Karpas-422 (cell line): ENCODE results near the gene ST6GALNAC2. TPM values are rescaled to one million over a fixed set of nuclear protein-coding genes. Genes with fewer than 3 reads are reported as not detected.
"Not testable (repeated sequence)": the region's sequence is repeated elsewhere in the genome, so short reads cannot be mapped to it uniquely, and the experiment has no call there.

Source experiments
- DNase-seq: peaks from one replicate; pipeline ENCODE4 v3.0.0-alpha.2; 2015
- H2AFZ ChIP-seq: fragments of 200-600 bp; sonication (generic); 2 replicates; pipeline ENCODE4 v1.6.1; 2014; ENCODE audit warnings: antibody characterized with exemption, low read length, mixed read lengths
- H3K27ac ChIP-seq: fragments of 200-600 bp; sonication (generic); 2 replicates; pipeline ENCODE4 v1.5.1; 2014; ENCODE audit warnings: mild to moderate bottlenecking, low read length, moderate library complexity
- H3K27me3 ChIP-seq: fragments of 200-600 bp; sonication (generic); 2 replicates; pipeline ENCODE4 v1.6.1; 2014; ENCODE audit warnings: low read length, mixed read lengths
- H3K36me3 ChIP-seq: fragments of 200-600 bp; sonication (generic); 2 replicates; pipeline ENCODE4 v1.6.1; 2014; ENCODE audit warnings: low read length, mixed read lengths; ENCODE audit not compliant: insufficient read depth
- H3K4me1 ChIP-seq: fragments of 200-600 bp; sonication (generic); 2 replicates; pipeline ENCODE4 v1.6.1; 2014; ENCODE audit warnings: mild to moderate bottlenecking, low read length, mixed read lengths
- H3K4me2 ChIP-seq: fragments of 200-600 bp; sonication (generic); 2 replicates; pipeline ENCODE4 v1.6.1; 2014; ENCODE audit warnings: low read length, low read depth, mild to moderate bottlenecking; ENCODE audit not compliant: poor library complexity, severe bottlenecking
- H3K4me3 ChIP-seq: fragments of 200-600 bp; sonication (generic); 2 replicates; pipeline ENCODE4 v1.5.1; 2014; ENCODE audit warnings: mild to moderate bottlenecking, antibody characterized with exemption, low read length, mixed read lengths
- H3K79me2 ChIP-seq: fragments of 200-600 bp; sonication (generic); 2 replicates; pipeline ENCODE4 v1.6.1; 2014; ENCODE audit warnings: mild to moderate bottlenecking, low read length, mixed read lengths
- H3K9ac ChIP-seq: fragments of 200-600 bp; sonication (generic); 2 replicates; pipeline ENCODE4 v1.6.0; 2014; ENCODE audit warnings: low read length
- H3K9me2 ChIP-seq: fragments of 200-600 bp; sonication (generic), shearing (Covaris generic); replicated peaks from 2 replicates; pipeline ENCODE4 v1.6.0; 2014; ENCODE audit warnings: mild to moderate bottlenecking, low read length, moderate library complexity; ENCODE audit not compliant: insufficient read depth
- H3K9me3 ChIP-seq: fragments of 300-700, 200-600 bp; sonication (generic); 2 replicates; pipeline ENCODE4 v1.6.1; 2014; ENCODE audit warnings: low read length, mixed read lengths
- H4K20me1 ChIP-seq: fragments of 200-600 bp; sonication (generic); 2 replicates; pipeline ENCODE4 v1.6.1; 2014; ENCODE audit warnings: mild to moderate bottlenecking, antibody characterized with exemption, low read length, low read depth; ENCODE audit not compliant: insufficient read depth
- total RNA-seq: library from RNA; depleted of rRNA; stranded (reverse); fragments of >200 nt; shearing (Covaris generic); gene quantifications from 2 replicates; pipeline ENCODE4 v1.2.3, GENCODE V29; 2014; ENCODE audit warnings: low replicate concordance

ST6GALNAC2 gene
- total RNA-seq, 1 experiment from 2014 or later = not detected

DNA sequence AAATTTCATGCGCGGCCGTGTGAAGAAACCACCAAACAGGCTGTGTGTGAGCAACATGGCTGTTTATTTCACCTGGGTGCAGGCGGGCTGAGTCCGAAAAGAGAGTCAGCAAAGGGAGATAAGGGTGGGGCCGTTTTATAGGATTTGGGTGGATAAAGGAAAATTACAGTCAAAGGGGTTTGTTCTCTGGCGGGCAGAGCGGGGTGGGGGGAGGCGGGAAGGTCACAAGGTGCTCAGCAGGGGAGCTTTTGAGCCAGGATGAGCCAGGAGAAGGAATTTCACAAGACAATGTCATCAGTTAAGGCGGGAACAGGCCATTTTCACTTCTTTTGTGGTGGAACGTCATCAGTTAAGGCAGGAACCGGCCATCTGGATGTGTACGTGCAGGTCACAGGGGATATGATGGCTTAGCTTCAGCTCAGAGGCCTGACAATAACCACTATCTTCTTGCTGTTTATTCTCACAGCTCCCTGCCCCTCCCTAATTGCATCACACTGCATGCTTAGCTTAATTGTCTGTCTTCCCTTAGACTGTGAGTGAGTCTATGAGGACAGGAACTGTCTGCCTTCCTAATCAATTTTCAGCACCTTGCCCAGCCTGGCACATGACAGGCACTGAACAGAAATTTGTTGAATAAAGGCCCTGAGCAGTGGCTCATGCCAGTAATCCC lies 25.6 kb upstream of the ST6GALNAC2 start:
- not testable (repeated sequence) for DNase-seq, H3K9me3 ChIP-seq, H4K20me1 ChIP-seq, H3K27ac ChIP-seq, H3K4me2 ChIP-seq, H3K79me2 ChIP-seq, H3K4me1 ChIP-seq, H3K27me3 ChIP-seq, H3K4me3 ChIP-seq, H3K9me2 ChIP-seq, H3K9ac ChIP-seq, H3K36me3 ChIP-seq, H2AFZ ChIP-seq

DNA sequence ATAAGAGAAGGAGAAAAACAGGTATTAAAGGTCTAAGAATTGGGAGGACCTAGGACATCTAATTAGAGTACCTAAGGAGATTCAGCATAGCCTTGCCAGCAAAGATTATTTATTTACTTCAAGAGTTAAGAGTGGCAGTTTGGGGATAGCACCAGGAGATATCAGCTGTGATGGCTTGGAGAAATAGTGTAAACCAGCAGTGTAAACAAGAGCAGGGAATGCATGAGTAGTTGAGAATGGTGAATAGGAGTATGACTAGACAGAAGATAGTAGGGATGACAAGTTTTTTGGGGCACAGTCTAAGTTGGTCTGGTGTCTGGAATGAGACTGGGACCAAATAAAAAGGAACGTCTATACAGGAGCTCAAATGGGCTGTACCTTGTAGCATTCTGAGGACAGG lies 21.0 kb upstream of the ST6GALNAC2 start:
- H3K4me3 ChIP-seq, H3K27ac ChIP-seq, H3K9me2 ChIP-seq, H3K79me2 ChIP-seq, H2AFZ ChIP-seq, H3K9ac ChIP-seq, H3K4me2 ChIP-seq, H3K9me3 ChIP-seq, H3K4me1 ChIP-seq, DNase-seq, H4K20me1 ChIP-seq, H3K36me3 ChIP-seq, H3K27me3 ChIP-seq: not testable (repeated sequence)

DNA sequence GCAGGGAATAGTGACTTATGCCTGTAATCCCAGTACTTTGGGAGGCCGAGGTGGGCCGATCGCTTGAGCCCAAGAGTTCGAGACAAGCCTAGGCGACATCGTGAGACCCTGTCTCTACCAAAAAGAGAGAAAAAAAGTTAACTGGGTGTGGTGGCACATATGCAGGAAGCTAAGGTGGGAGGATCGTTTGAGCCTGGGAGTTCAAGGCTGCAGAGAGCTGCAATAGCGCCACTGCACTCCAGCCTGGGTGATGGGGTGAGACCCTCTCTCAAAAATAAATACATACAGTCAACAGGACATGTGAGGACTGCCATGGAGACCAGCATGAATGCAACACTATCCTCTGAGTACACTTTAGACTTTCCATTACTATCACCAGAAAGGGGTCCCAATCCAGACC lies 15.4 kb upstream of the ST6GALNAC2 start:
- Histone ChIP-seq H3K27ac (no peak overlapping the region), H3K9me3 (no peaks in the 10 kb centered on the region), H2AFZ (no peak overlapping the region), H3K4me1 (peaks cover 3% of the 10 kb centered on the region; the same call in 1 of the 2 replicates), H3K79me2 (no peaks in the 10 kb centered on the region), H3K9ac (no peak overlapping the region), H3K36me3 (no peaks in the 10 kb centered on the region), H3K27me3 (no peaks in the 10 kb centered on the region), H3K4me3 (no peak overlapping the region), H3K4me2 (no peak overlapping the region), H4K20me1 (no peaks in the 10 kb centered on the region), H3K9me2 (no peaks in the 10 kb centered on the region)
- DNase-seq = no peak

DNA sequence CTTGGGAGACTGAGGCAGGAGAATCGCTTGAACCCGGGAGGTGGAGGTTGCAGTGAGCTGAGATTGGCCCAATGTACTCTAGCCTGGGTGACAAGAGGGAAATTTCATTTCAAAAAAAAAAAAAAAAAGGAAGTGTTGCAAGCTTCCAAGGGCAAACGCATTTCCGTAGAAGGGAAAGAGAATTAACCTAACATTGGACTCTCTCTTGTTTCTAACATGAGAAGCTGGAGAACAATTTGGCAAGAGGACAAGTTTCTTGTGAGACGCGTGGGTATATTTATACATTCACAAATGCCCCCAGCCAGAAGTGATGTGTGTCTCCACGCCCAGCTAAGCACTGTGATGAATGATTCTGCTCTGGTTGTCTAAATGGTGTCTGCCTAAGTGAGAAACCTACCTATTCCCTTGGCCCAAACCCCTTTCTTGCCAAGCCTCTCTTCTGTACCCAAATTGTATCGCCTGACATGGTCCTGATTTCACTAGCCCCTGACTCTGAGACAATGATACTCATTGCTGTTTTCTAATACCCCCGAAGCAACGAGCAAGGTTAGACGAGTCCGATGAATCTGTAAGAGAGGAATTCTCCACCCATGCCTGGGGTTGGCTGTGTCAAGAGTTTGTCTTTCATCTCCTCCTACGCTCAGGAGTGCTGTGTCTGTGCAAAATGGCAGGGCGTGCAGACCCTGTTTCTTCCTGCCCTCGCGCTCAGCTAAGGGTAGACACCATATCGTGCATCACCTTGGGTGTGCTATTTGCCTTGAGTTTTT lies 14.2 kb upstream of the ST6GALNAC2 start:
- DNase-seq = no peak
- H3K4me2 ChIP-seq = no peak overlapping the region
- no peak overlapping the region for H3K4me3 ChIP-seq
- H3K9me2 ChIP-seq = no peaks in the 10 kb centered on the region
- no peaks in the 10 kb centered on the region for H3K9me3 ChIP-seq
- H3K79me2 ChIP-seq = no peaks in the 10 kb centered on the region
- no peak overlapping the region for H3K9ac ChIP-seq
- no peaks in the 10 kb centered on the region for H3K36me3 ChIP-seq
- H3K27me3 ChIP-seq = no peaks in the 10 kb centered on the region
- H3K4me1 ChIP-seq = peaks cover 3% of the 10 kb centered on the region; the same call in 1 of the 2 replicates
- H3K27ac ChIP-seq = no peak overlapping the region
- no peak overlapping the region for H2AFZ ChIP-seq
- H4K20me1 ChIP-seq = no peaks in the 10 kb centered on the region

DNA sequence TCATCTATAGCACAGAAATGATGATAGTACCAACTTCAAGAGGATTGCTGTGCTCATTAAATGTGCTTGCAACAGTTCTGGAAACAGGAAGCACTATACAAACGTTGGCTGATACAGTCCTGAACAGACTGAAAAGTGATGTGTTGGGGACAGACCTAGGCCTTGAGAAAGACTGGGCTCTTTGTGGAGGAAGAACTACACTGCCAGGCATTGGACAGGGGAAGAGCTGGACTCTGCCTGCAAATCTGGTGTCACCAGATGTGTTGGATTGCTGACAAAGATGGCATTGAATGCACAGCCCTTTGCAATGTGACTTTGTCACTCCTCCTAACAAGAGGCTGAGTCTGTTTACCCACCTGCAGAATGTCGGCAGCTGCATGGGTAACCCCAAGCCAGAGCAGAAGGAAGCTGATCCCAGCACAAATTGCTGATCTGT lies 12.4 kb upstream of the ST6GALNAC2 start:
- Histone ChIP-seq H3K27ac (no peak overlapping the region), H3K27me3 (no peaks in the 10 kb centered on the region), H3K4me1 (peaks cover 3% of the 10 kb centered on the region; the same call in 1 of the 2 replicates), H3K9me2 (no peaks in the 10 kb centered on the region), H3K4me3 (no peak overlapping the region), H2AFZ (no peak overlapping the region), H3K36me3 (no peaks in the 10 kb centered on the region), H3K79me2 (no peaks in the 10 kb centered on the region), H3K9ac (no peak overlapping the region), H4K20me1 (no peaks in the 10 kb centered on the region), H3K4me2 (no peak overlapping the region), H3K9me3 (no peaks in the 10 kb centered on the region)
- DNase-seq = no peak

DNA sequence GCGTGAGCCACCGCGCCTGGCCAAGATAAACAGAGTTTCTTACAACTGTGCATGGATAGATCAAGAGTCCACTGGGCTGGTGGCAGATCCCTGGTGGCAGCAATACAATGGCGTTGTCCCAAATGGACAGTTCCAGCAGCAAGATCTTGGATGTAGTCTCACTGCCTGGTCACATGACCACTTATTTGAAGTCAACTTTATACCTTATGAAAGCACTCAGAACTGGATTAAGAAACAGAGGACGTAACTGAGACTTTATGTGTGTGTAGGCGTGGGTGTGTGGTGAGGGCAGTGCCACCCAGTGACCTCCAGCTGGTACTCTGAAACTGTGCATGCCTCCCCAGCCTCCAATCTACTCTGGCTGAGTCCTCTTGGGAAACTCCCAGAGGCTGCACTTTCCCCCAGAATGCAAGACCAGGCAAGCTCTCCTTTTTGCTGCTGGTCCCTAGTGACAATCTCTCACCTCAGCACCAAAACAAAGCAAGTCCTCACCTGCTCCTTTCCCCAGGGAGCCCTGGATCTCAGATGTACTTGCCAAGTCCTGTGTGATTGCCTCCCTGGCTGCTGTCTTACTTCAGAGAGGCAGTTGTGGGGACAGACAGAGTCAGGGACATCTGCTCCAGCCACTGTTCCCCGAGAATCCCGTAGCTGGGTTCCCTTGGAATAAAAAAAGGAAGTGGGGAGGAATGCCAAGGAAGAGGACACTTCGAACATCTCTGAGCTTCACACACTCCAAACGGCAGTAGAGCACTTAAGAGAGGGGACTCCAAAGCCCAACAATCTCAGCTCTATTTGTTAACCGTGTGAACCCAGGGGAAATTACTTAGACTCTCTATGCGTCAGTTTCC lies 11.7 kb upstream of the ST6GALNAC2 start:
- Histone ChIP-seq H3K36me3 (no peaks in the 10 kb centered on the region), H4K20me1 (no peaks in the 10 kb centered on the region), H3K9me2 (no peaks in the 10 kb centered on the region), H3K9ac (no peak overlapping the region), H2AFZ (no peak overlapping the region), H3K79me2 (no peaks in the 10 kb centered on the region), H3K4me3 (no peak overlapping the region), H3K4me1 (peaks cover 3% of the 10 kb centered on the region; the same call in 1 of the 2 replicates), H3K27ac (no peak overlapping the region), H3K9me3 (no peaks in the 10 kb centered on the region), H3K27me3 (no peaks in the 10 kb centered on the region), H3K4me2 (no peak overlapping the region)
- DNase-seq = no peak

DNA sequence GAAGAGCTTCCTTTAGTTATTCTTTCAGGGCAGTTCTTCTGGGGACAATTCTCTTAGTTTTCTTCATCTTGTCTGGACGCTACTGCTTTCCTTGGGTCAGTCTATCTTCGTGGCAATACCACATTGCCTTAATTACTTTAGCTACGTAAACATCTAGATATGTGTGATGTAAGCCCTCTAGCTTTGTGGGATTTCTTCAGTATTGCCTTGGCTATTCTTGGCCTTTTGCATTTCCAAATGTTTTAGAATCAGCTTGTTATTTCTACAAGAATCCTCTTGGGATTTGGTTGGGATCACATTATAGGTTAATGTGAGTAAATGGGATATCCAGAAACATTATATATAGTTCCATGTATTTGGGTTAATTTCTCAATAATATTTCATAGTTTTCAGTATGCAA lies 9.0 kb upstream of the ST6GALNAC2 start:
- no peak overlapping the region for H3K4me3 ChIP-seq
- no peak overlapping the region for H3K9ac ChIP-seq
- H3K79me2 ChIP-seq = no peaks in the 10 kb centered on the region
- no peaks in the 10 kb centered on the region for H3K9me2 ChIP-seq
- DNase-seq = no peak
- H3K27me3 ChIP-seq = no peaks in the 10 kb centered on the region
- H3K4me1 ChIP-seq = peaks cover 3% of the 10 kb centered on the region; the same call in 1 of the 2 replicates
- H4K20me1 ChIP-seq = no peaks in the 10 kb centered on the region
- H3K36me3 ChIP-seq = no peaks in the 10 kb centered on the region
- no peaks in the 10 kb centered on the region for H3K9me3 ChIP-seq
- H3K27ac ChIP-seq = no peak overlapping the region
- no peak overlapping the region for H2AFZ ChIP-seq
- no peak overlapping the region for H3K4me2 ChIP-seq

DNA sequence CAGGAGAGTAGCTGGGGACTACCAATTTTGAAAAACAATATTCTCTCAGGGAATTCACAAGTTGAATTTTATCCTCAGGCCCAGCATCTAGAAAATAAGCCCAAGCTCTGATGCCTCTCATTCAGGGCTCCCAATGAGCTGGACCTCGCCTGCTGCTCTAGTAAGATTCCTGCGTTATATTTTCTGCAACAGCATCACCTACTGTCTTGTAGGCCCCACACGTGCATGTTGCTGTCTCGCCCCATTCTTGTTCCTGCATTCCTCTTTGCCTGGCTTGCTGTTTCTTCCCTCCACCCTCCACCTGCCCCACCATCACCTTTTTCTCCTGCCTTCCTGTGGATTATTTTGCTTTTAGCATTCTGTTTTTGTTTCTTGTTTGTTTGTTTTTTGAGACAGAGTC lies 8.3 kb upstream of the ST6GALNAC2 start:
- Histone ChIP-seq H3K9ac (no peak overlapping the region), H3K4me2 (no peak overlapping the region), H3K79me2 (no peaks in the 10 kb centered on the region)

More for the DNA sequence above, 8.3 kb upstream of the ST6GALNAC2 start:
- Histone ChIP-seq H3K27ac (no peak overlapping the region), H3K9me3 (no peaks in the 10 kb centered on the region), H3K27me3 (no peaks in the 10 kb centered on the region), H4K20me1 (no peaks in the 10 kb centered on the region), H3K36me3 (no peaks in the 10 kb centered on the region), H3K9me2 (no peaks in the 10 kb centered on the region), H3K4me3 (no peak overlapping the region), H2AFZ (no peak overlapping the region), H3K4me1 (peaks cover 3% of the 10 kb centered on the region; the same call in 1 of the 2 replicates)
- no peak for DNase-seq
